Stomach (tissue), 4 donors: ENCODE results near the gene EBF3.

Experiments used
- CTCF ChIP-seq, 7 experiments: fragments of 450-650 bp in 4 of 7; fragments of 200-600 bp in 3 of 7; sonication (generic) in 3 of 7; IDR thresholded peaks; one replicate each; pipeline ENCODE4 v1.5.1; 2016 to 2019; ENCODE audit warnings: antibody characterized with exemption in 7 of 7, control low read depth in 2 of 7, mild to moderate bottlenecking in 1 of 7
- EP300 ChIP-seq: sonication (generic); formaldehyde crosslinking; IDR thresholded peaks from one replicate; pipeline ENCODE4 v1.6.1; 2017; ENCODE audit warnings: antibody characterized with exemption
- POLR2A ChIP-seq, 4 donors: fragments of 450-650 bp; IDR thresholded peaks; one replicate each; pipeline ENCODE4 v1.6.1; 2016; ENCODE audit warnings: antibody characterized with exemption in 4 of 4, control low read depth in 2 of 4, mild to moderate bottlenecking in 1 of 4, moderate library complexity in 1 of 4
- POLR2AphosphoS5 ChIP-seq, 3 donors: sonication (generic); formaldehyde crosslinking; IDR thresholded peaks; one replicate each; pipeline ENCODE4 v1.6.1; 2016; ENCODE audit warnings: antibody characterized with exemption in 3 of 3

GRCh38 chr10:129870961-129871621 lies 93.0 kb downstream of the EBF3 start:
- TF ChIP-seq CTCF (IDR thresholded peaks at IDR 0.05) (no peak), POLR2A (IDR thresholded peaks at IDR 0.05) (no peak), EP300 (no peak), POLR2AphosphoS5 (IDR thresholded peaks at IDR 0.05) (no peak)
